RPMI7951 (cell line): ENCODE measurements around the gene VIPAS39. TPM values are rescaled to one million over a fixed set of nuclear protein-coding genes. Genes with fewer than 3 reads are reported as not detected.
A peak's percentile ranks its signal among the peaks of the same experiment; 100 is the strongest.

Experiments used
- DNase-seq: peaks from one replicate; pipeline ENCODE4 v3.0.0-alpha.2; 2012; ENCODE audit warnings: low read depth
- total RNA-seq: library from RNA; depleted of rRNA; stranded (reverse); fragments of >200 nt; shearing (Covaris generic); gene quantifications from 2 replicates; pipeline ENCODE4 v1.2.3, GENCODE V29; 2014; rRNA removed

Gene VIPAS39
- total RNA-seq, 1 experiment from 2014 or later, result 18.4 TPM

DNA sequence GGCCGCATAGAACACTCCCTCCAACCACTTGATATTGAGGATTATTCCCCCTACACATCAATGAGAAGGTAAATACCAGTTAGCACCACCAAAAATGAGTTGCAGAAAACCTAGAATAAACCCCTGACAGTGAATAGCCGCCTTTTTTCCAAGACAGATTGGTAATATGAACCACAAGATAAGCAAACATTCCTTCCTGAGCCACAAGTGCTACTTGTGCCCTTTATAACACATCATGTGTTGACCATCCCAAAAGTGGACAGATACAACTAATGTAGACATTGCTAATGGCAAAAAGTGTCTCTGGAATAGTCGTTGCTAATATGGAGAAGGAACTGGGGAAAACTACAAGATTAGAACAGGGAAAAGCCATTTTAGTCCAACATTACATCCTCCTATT lies 51.3 kb downstream of the VIPAS39 start:
- no peak for DNase-seq

DNA sequence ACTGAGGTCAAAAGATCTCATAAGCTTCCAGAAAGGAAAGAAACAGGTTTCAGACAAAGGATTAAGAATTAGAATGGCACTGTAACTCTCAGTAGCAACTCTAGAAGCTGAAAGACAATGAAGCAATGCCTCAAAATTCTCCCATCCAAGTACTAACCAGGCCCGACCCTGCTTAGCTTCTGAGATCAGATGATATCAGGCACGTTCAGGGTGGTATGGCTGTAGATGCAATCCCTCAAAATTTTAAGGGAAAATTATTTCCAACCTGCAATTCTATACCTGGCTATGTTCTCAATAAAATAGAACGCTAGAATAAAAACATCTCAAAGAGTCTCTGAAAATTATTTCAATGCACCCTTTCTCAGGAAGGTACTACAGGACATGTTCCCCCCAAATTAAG lies 53.6 kb downstream of the VIPAS39 start:
- no peak for DNase-seq

DNA sequence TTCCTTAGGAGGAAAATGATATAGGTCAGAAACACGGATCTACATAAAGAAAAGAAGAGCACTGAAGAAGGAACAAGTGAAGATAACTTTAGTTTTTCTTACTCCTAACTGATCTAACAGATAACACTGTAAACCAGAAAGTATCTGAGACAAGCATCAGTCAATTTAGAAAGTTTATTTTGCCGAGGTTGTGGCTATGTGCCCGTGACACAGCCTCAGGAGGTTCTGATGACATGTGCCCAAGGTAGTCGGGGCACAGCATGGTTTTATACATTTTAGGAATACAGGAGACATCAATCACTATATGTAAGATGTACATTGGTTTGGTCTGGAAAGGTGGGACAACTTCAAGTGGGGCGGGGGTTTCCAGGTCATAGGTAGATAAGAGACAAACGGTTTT lies 57.2 kb downstream of the VIPAS39 start:
- no peak for DNase-seq

- DNase-seq, result no peak
Observed at GRCh38 chr14:77390188-77390587, 67.2 kb downstream of the VIPAS39 start.

DNA sequence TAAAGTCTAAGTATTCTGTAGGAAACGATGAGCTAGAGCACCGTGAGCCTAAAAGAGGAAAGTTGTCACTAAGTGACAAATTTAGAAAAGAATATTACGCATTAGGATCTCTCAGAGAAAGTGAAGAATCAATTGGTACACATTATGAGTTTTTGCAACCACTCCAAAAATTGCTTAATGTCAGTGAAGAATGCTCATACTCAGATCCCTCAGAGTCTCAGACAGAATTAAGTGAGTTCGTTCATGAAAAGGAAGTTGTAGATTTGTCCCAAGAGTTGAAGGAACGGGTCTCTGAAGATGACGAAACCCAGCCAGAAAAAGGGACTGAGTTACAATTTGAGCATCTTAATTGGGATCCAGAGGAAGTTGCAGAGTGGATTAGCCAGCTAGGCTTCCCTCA lies 78.7 kb downstream of the VIPAS39 start:
- DNase-seq, result no peak

GRCh38 chr14:77377502-77377844 lies 79.9 kb downstream of the VIPAS39 start:
- no peak for DNase-seq

DNA sequence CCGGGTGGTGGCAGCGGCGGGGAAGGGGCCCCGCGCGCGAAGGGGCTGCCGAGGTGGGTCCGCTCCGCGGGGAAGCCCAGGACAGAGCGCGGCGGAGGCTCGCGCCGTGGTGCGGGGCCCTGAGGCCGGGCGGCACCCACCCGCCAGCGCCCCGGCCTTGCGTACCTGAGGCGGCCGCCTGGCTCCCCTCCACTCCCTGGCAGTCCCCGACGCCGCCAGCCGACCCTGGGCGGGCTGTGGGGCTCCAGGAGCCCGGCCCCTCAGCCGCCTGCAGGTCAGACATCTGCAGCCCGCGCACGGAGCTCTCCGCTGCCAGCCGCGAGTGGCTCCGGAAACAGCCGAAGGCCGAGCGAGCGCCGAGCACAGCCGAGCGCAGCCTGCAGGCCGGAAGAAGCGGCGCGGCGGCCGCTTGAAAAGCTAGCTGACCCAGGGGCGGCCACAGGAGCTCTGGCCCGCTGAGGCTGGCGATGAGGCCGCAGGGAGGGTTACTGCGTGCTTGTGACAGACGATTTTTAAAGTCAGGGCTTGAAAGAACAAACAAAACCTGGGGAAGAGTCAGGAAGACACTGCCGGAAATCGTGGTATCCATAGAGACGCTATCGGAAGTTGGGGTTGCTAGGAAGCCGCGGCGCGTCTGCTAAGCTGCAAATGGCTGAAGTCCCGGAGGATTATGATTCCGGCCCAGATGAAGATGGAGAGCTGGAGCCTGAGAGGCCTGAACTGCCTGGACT lies 80.5 kb downstream of the VIPAS39 start, which contains the start of the genes SAMD15 and TMED8:
Gene SAMD15, plus strand, starts transcription at position 609 of the 731 bp plus-strand sequence. Its CDS starts 40 bp downstream, at position 649.
Gene TMED8, minus strand, starts transcription at position 324 of the 731 bp plus-strand sequence. Its CDS starts 41 bp downstream, at position 283.
- peak; percentile 76 for DNase-seq

Other genes starting within 250 kb of the VIPAS39 start
- gene NGB, start 186.4 kb downstream of the VIPAS39 start, total RNA-seq, result not detected in 2 replicates
- 9.4 and 10.1 TPM in 2 replicates for gene POMT2, start 136.7 kb downstream of the VIPAS39 start, total RNA-seq
- 20.3 and 22.1 TPM in 2 replicates for gene GSTZ1, start 136.6 kb downstream of the VIPAS39 start, total RNA-seq
- gene TMED8, start 80.5 kb downstream of the VIPAS39 start, total RNA-seq, result 7.3 and 7.4 TPM in 2 replicates
- gene SAMD15, start 80.2 kb downstream of the VIPAS39 start, total RNA-seq, result 0.84 and 1.7 TPM in 2 replicates
- gene NOXRED1, start 34.1 kb downstream of the VIPAS39 start, total RNA-seq, result not detected in 2 replicates
- gene AHSA1, start 492 bp upstream of the VIPAS39 start, total RNA-seq, result 199 and 204 TPM in 2 replicates
- under 0.01 TPM in 1 of 2 replicates, not detected in the other for gene ISM2, start 41.2 kb upstream of the VIPAS39 start, total RNA-seq
- gene SPTLC2, start 159.0 kb upstream of the VIPAS39 start, total RNA-seq, result 12.0 and 15.0 TPM in 2 replicates